K562 (cell line): ENCODE results near the gene EXT2.

Experiments used
- CHCHD3 ChIP-seq: fragments of 250-450 bp; sonication (Bioruptor Pico); IDR thresholded peaks from 2 replicates; pipeline ENCODE4 v2.1.2; 2022; ENCODE audit warnings: mild to moderate bottlenecking
- CTCF ChIP-seq, 3 experiments: IDR thresholded peaks in 2 of 3; conservative IDR thresholded peaks in 1 of 3; 2 replicates each; pipeline ENCODE4 v1.5.1; 2011 to 2012; ENCODE audit warnings: low read length in 3 of 3, mild to moderate bottlenecking in 3 of 3, control low read depth in 2 of 3, improper control_type of control experiment in 1 of 3, inconsistent platforms in 1 of 3, low read depth in 1 of 3, mixed read lengths in 1 of 3, moderate library complexity in 1 of 3; ENCODE audit not compliant: insufficient read depth in 2 of 3
- KDM4B ChIP-seq, 2 experiments: fragments of 450-650 bp in 1 of 2; sonication (generic) in 1 of 2; IDR thresholded peaks; 2 replicates each; pipeline ENCODE4 v1.6.1; 2016 to 2017; ENCODE audit warnings: borderline replicate concordance in 2 of 2, antibody characterized with exemption in 1 of 2, low read depth in 1 of 2, mild to moderate bottlenecking in 1 of 2
- MTA3 ChIP-seq: fragments of 450-650 bp; formaldehyde crosslinking; IDR thresholded peaks from 2 replicates; pipeline ENCODE4 v1.6.1; 2017; ENCODE audit warnings: mild to moderate bottlenecking, borderline replicate concordance
- SOX6 ChIP-seq: fragments of 450-650 bp; IDR thresholded peaks from 2 replicates; pipeline ENCODE4 v1.6.1; 2014; ENCODE audit warnings: mild to moderate bottlenecking

DNA sequence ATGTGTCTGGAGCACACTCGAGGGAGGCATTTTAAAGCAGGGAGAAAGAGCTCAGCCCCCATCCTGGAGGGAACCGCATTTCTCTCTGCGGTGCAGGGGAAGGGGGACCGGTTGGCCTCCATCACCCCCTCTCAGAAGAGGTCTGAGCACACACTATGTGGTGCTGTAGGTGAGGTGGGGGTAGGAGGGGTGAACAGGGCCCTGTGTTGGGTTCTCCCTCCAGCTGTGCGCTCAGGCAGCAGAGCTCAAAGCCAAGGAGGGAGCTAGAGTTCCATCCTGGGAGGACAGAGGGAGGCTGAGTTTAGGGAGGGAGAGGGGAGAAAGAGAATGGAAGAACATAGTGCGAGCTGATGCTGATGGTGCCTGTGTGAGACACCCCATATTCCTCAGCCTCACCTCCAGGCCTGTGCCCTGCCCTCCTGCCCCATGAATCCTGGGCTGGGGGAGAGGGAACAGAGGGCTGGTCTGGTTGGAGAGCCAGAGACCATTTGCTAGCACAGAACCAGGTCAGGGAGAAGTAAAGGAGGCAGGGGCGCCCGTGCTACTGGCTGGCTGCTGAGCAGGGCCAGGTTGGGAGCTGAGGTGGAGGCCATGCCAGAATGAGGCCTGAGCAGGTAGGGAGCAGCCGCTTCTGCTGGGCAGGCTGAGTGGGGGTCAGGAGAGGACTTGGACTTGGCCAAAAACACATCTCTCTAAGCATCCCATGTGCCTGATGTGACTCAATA is 170.7 kb downstream of the EXT2 start:
- TF ChIP-seq CHCHD3 (CRISPR knock-in tag) (no peak), CTCF (IDR thresholded peaks at IDR 0.05 in 2 of 3, conservative IDR thresholded peaks at IDR 0.05 in 1 of 3; ENCODE audit: insufficient read depth in 2 of 3, low read depth in 1 of 3, low read length in 3 of 3) (no peak), SOX6 (no peak), KDM4B (IDR thresholded peaks at IDR 0.05; ENCODE audit: borderline replicate concordance in 2 of 2, low read depth in 1 of 2) (no peak), MTA3 (no peak)
